Measurements from ENCODE around the gene TSR3.

TSR3 gene

DNA sequence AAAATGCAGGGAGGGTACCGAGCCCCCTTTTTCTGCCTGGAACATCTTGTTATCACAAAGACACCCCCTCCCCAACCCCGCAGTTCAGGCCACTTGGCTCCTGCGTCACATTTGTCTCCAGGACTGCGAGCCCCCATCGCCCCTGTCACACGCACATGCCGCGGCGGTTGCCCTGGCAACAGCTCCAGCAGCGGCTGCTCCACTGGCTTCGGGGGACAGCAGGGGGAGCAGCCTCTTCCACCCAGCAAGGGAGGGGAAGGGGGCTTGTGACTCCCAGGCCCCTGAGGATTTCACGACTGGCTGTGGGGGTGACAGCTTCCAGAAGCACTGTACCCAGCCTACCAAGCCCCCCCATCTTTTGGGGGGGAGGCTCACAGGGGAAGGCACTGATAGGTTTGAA is 15.7 kb downstream of the TSR3 start:
- H3K4me3 ChIP-seq (ENCODE audit: low read depth, low read length): no peak overlapping the region
- TF ChIP-seq, protein P1, sequence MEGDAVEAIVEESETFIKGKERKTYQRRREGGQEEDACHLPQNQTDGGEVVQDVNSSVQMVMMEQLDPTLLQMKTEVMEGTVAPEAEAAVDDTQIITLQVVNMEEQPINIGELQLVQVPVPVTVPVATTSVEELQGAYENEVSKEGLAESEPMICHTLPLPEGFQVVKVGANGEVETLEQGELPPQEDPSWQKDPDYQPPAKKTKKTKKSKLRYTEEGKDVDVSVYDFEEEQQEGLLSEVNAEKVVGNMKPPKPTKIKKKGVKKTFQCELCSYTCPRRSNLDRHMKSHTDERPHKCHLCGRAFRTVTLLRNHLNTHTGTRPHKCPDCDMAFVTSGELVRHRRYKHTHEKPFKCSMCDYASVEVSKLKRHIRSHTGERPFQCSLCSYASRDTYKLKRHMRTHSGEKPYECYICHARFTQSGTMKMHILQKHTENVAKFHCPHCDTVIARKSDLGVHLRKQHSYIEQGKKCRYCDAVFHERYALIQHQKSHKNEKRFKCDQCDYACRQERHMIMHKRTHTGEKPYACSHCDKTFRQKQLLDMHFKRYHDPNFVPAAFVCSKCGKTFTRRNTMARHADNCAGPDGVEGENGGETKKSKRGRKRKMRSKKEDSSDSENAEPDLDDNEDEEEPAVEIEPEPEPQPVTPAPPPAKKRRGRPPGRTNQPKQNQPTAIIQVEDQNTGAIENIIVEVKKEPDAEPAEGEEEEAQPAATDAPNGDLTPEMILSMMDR (IDR thresholded peaks at IDR 0.05; ENCODE audit: borderline replicate concordance, insufficient read depth, low read depth, low read length): no peak

DNA sequence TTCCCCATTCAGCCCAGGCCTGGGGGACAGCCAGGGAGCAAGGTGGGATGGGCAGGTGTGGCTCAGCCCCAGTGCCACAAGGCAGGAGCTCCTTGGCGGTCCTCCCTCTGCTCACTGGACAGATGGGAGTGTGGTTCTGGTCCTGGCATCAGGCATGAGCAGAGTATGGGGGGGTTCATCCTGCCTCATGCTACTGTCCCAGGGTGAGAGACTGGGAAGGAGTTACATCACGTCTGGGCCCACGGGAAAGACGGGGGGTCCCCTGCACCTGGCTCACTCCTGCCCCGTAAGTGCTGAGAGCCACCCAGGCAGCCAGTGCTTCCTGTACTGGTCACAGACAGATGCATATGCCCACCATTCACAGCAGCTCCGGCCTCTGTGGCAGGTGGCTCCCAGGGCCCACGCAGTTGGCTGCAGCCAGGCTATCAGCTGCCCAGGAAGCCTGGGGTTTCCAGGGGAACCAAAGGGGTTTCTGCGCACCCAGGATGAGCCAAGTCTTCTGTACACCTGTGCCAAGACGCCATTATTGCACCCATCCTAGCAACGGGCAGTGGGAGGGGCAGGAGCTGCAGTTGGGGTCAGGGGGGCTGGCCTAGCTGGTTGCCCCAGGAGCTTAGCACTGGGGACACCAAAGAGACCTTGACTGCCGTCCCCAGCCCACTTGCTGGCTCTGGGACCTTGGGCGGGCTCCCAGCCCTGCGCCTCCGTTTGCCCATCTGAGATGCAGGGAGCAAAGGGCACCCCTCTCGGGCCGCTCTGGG is 16.3 kb downstream of the TSR3 start:
- TF ChIP-seq, protein P1 (IDR thresholded peaks at IDR 0.05; ENCODE audit: borderline replicate concordance, insufficient read depth, low read depth, low read length): no peak
- H3K4me3 ChIP-seq (ENCODE audit: low read depth, low read length): no peak overlapping the region

DNA sequence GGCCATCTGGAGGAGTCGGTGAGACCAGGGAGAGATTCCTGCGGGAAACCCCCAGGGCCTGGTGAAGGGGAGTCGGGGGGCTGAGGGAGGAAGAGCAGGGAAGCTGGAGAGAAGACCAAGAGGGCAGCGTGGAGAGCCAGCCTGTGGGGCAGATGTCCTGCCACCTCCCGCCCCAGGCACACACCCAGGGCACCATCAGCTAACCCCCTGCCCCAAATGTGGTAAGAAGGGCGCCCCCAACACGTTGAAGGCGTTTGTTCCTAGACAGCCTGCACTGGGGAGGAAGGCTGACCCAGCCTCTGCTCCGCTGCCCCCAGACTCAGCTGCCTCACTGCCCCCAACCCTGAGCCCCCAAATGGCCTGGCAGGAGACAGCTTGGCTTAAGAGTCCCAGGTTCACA is 16.9 kb downstream of the TSR3 start:
- TF ChIP-seq, protein P1 (IDR thresholded peaks at IDR 0.05; ENCODE audit: borderline replicate concordance, insufficient read depth, low read depth, low read length): 0 out of 2 replicates have a peak, but pooled peaks have one; percentile 1
- no peak overlapping the region for H3K4me3 ChIP-seq (ENCODE audit: low read depth, low read length)

DNA sequence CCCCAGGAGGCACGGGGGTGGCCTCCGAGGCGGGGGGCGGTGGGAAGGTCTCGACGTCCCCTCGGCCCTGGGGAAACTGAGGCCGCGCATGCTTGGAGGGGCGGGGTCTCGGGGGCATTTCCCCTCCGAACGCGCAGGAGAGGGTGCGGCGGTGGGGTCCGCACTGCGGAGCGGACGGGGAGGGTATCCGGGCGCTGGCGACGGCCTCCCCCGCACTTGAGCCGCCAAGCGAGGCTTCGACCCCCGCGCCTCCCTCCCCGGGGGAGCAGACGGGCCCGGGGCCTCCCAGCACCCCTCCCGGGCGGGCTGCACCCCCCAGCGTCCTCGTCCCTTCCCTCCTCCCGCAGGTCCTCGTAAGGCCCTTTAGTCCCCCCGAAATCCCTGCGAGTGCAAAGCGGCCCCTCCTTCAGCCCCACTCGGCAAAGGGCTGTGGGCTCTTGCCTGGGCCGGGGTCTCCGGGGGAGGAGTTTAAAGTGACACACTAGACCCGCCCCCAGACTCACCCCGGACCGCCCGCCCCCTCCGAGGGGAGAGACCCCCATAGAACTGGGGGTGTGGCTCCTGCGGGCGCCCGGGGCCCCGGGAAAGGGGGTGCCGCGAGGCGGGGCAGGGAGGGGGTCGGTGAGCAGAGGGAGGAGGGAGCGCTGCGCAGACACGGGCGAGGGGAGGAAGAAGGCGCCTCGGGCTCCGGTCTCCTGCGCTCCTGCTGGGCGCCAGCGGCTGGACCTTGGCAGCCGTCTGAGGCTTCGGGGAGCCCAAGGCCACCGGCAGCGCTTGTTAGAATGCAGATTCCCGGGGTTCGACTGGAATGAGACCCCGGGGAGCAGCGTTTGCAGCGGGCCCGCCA is 17.6 kb downstream of the TSR3 start:
- H3K4me3 ChIP-seq (ENCODE audit: low read depth, low read length): no peak overlapping the region
- TF ChIP-seq, protein P1 (IDR thresholded peaks at IDR 0.05; ENCODE audit: borderline replicate concordance, insufficient read depth, low read depth, low read length): no peak

DNA sequence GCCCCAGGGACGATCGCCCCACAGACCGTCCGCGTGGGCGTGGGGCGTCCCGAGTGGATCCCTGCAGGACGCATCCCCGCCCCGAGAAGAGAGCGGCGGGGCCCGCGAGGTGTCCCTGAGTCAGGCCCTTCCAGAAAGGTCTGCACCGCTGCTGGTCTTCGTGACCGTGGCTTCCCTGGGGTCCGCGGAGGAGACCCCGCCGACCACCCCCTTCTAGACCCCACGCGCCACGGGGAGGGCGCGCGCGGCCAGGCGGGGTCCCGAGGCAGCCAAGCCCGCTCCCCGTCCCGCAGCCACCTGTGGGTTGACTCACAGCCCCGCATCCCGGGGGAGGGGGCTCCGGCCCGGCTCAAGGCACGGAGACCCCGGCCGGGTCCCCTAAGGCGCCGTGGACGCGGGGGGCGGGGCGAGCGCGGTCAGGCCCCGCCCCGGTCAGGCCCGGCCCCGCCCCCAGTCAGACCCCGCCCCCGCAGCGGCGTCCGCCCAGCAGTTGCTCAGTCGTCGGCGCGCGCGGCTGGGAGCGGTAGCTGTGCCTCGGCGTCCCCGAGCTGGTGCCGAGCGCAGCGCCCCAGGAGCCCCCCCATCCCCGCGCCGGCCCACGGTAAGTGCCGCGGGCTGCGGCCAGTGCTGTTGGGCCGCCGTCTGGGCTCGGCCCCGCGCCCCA is 18.4 kb downstream of the TSR3 start, which contains the start of gene BAIAP3:
Gene BAIAP3, plus strand, starts transcription at position 497 of the 664 bp plus-strand sequence. CDS start 4,905 bp downstream, outside the sequence.
- H3K4me3 ChIP-seq (ENCODE audit: low read depth, low read length): no peak within 1 kb of the TSS
- TF ChIP-seq, protein P1 (IDR thresholded peaks at IDR 0.05; ENCODE audit: borderline replicate concordance, insufficient read depth, low read depth, low read length): no peak

DNA sequence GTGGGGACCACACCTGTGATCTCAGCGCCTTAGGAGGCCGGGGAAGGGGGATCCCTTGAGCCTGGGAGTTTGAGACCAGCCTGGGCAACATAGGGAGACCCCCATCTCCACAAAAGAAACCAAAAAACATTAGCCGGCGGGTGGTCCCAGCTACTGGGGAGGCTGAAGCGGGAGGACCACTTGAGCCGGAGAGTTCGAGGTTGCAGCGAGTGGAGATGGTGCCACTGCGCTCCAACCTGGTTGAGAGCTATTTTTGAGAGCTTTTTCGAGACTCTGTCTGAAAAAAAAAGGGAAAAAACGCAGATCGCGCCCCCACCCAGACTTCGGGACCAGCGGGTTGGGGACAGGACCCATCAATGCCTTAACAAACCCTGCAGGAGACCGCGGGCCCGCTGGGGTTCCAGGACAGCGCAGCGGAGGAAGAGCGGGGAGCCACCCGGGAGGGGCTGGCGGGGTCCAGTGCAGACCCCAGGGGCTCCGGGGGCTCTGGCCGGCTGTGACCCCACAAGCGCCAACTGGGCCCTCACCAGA is 19.0 kb downstream of the TSR3 start:
- TF ChIP-seq, protein P1 (IDR thresholded peaks at IDR 0.05; ENCODE audit: borderline replicate concordance, insufficient read depth, low read depth, low read length): no peak
- no peak overlapping the region for H3K4me3 ChIP-seq (ENCODE audit: low read depth, low read length)
